HepG2 (cell line): ENCODE measurements around the gene LBR. TPM values are rescaled to one million over a fixed set of nuclear protein-coding genes. Genes with fewer than 3 reads are reported as not detected.

ENCODE experiments used
- ATAC-seq: fragments of 200-7000 bp; cut with Tn5 transposase; 3 replicates; pipeline ENCODE4 v1.9.1; 2020; ENCODE audit warnings: mild to moderate bottlenecking, moderate library complexity
- BruUV-seq: library from RNA; stranded (reverse); fragments of 400-500 nt; replicated peaks from 2 replicates; lab custom pipeline; 2021; lab: Mats Ljungman, UMichigan
- CTCF ChIA-PET: fragments of 300-600 bp; formaldehyde crosslinking; extraction: SDS; loops from one replicate; lab custom pipeline; 2021; ENCODE audit warnings: low total read pairs, inconsistent platforms, low intra/inter-chr PET ratio; lab: Yijun Ruan, JAX
- POLR2A ChIA-PET: fragments of 350-600 bp; sonication (Branson Sonifier 250); formaldehyde crosslinking; loops from one replicate; lab custom pipeline; 2020; ENCODE audit warnings: antibody characterized with exemption, inconsistent platforms; lab: Yijun Ruan, JAX
- DNase-seq: peaks from one replicate; pipeline ENCODE4 v3.0.0-alpha.2; 2015; ENCODE audit warnings: low spot score
- FAIRE-seq: peaks from 3 replicates; lab custom pipeline; 2011; peaks lifted over from hg19 to GRCh38; lab: Jason Lieb, UNC
- H2AFZ ChIP-seq: one replicate; pipeline ENCODE4 v1.6.1; 2011; ENCODE audit warnings: low read length, inconsistent platforms
- H3K27ac ChIP-seq: fragments of 300-600 bp; 3 replicates; pipeline ENCODE4 v1.8.0; 2011; ENCODE audit warnings: mixed run types, mild to moderate bottlenecking, mixed read lengths, low read length, inconsistent platforms; ENCODE audit not compliant: insufficient read depth; ENCODE audit errors: extremely low read length
- H3K27me3 ChIP-seq, 2 experiments: fragments of 200-600 bp in 1 of 2; 2 replicates in 1 of 2; 3 replicates in 1 of 2; pipeline versions ENCODE4 v1.6.0 to v1.8.0; 2011; ENCODE audit warnings: low read length in 2 of 2, mild to moderate bottlenecking in 2 of 2, moderate library complexity in 2 of 2, inconsistent platforms in 1 of 2; ENCODE audit not compliant: insufficient read depth in 2 of 2, control insufficient read depth in 1 of 2
- H3K36me3 ChIP-seq, 2 experiments: fragments of 200-600 bp in 1 of 2; replicated peaks in 1 of 2; 2 replicates in 1 of 2; 3 replicates in 1 of 2; pipeline versions ENCODE4 v1.5.1 to v1.8.0; 2011; ENCODE audit warnings: low read length in 2 of 2, inconsistent platforms in 1 of 2; ENCODE audit not compliant: insufficient read depth in 2 of 2, control insufficient read depth in 1 of 2
- H3K4me1 ChIP-seq: 2 replicates; pipeline ENCODE4 v1.5.1; 2012; ENCODE audit warnings: low read length, inconsistent platforms; ENCODE audit not compliant: insufficient read depth
- H3K4me2 ChIP-seq: 2 replicates; pipeline ENCODE4 v1.6.0; 2011; ENCODE audit warnings: low read depth, low read length, inconsistent platforms
- H3K4me3 ChIP-seq, 3 experiments: fragments of 200-600 bp in 1 of 3; sonication (generic), shearing (Covaris generic) in 1 of 3; replicated peaks in 1 of 3; 2 replicates each; pipeline ENCODE4 v1.5.1; 2011 to 2016; ENCODE audit warnings: low read length in 3 of 3, inconsistent platforms in 2 of 3, low read depth in 2 of 3, mild to moderate bottlenecking in 2 of 3, control low read depth in 1 of 3, mixed read lengths in 1 of 3; ENCODE audit not compliant: insufficient read depth in 1 of 3
- H3K79me2 ChIP-seq: one replicate; pipeline ENCODE4 v1.6.1; 2011; ENCODE audit warnings: low read length, inconsistent platforms; ENCODE audit not compliant: insufficient read depth
- H3K9ac ChIP-seq: 2 replicates; pipeline ENCODE4 v1.6.0; 2011; ENCODE audit warnings: mild to moderate bottlenecking, low read depth, low read length, inconsistent platforms; ENCODE audit not compliant: insufficient read depth
- H3K9me3 ChIP-seq: 2 replicates; pipeline ENCODE4 v1.5.1; 2012; ENCODE audit warnings: mild to moderate bottlenecking, low read length
- H4K20me1 ChIP-seq: 2 replicates; pipeline ENCODE4 v1.6.0; 2011; ENCODE audit warnings: inconsistent platforms, mild to moderate bottlenecking, low read length, moderate library complexity; ENCODE audit not compliant: insufficient read depth
- ZNF446 ChIP-seq: sonication (generic); formaldehyde crosslinking; IDR thresholded peaks from 2 replicates; pipeline ENCODE4 v1.5.0; 2020; ENCODE audit warnings: mild to moderate bottlenecking, missing genetic modification reagents
- ZNF577 ChIP-seq: sonication (generic); formaldehyde crosslinking; IDR thresholded peaks from 2 replicates; pipeline ENCODE4 v1.4.0; 2020; ENCODE audit warnings: mild to moderate bottlenecking, low read depth, missing genetic modification reagents, borderline replicate concordance
- WGBS: methylation state at CpG from one replicate; pipeline ENCODE4 v1.1.6; 2017; ENCODE audit warnings: low lambda C conversion rate; 5-methylcytosine and 5-hydroxymethylcytosine counted together
- in situ Hi-C: cut with HindIII; loops from 2 replicates; pipeline ENCODE4 v1.10.0; 2017; ENCODE audit warnings: low pct_unique_long_range_greater_than_20kb; ENCODE audit not compliant: extremely low pct_ligation_motif_present
- intact Hi-C: fragments of 100-400 bp; cut with micrococcal nuclease; formaldehyde crosslinking; loops from one replicate; pipeline ENCODE4 v1.10.0; 2022; ENCODE audit not compliant: unreplicated experiment
- polyA plus RNA-seq, 8 experiments: library from polyadenylated mRNA; depleted of rRNA in 3 of 8; stranded (reverse) in 7 of 8; unstranded in 1 of 8; fragments of >200 nt; fragmentation: Illumina TruSeq in 4 of 8; extraction: Trizol in 4 of 8; gene quantifications; 2 replicates each; pipeline versions ENCODE4 v1.2.1 to v1.2.3, GENCODE V29; 2011 to 2016; ENCODE audit warnings: low read depth in 4 of 8, missing spikeins in 1 of 8, mixed read lengths in 1 of 8; ENCODE audit not compliant: insufficient read depth in 1 of 8
- total RNA-seq, 5 experiments: library from RNA; depleted of rRNA; stranded (reverse); fragments of >200 nt; fragmentation: Illumina TruSeq; extraction: Trizol; gene quantifications; 2 replicates each; pipeline ENCODE4 v1.2.3, GENCODE V29; 2016; ENCODE audit warnings: low read depth in 1 of 5
- TF ChIP-seq, protein P1 (sequence below): sonication (generic); formaldehyde crosslinking; IDR thresholded peaks from 2 replicates; pipeline ENCODE4 v1.4.0; 2020; ENCODE audit warnings: missing genetic modification reagents

LBR gene
- total and polyA plus RNA-seq, 2 of the 13 experiments (the other 11 are each of a cell fraction or from before 2014, with no cell fraction given), result 38.9 to 76.7 TPM

DNA sequence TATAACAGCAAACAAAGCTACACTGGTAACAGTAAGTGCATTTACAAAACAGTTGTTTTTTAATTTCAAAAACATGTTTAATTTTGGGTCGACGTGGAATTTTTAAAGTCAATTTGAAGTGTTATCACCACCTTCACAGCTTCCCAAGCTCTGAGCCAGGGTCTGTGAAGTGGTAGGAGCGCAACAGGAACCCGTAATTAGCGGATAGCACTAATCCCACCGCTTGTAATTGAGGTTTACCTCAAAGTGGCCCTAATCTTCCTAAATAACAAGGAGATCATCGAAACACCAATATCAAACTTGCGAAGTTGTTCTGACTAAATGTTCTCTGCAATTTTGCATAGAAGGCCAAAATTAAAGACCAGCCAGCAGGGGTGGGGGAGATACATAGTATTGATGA lies 18.8 kb downstream of the LBR start:
- in situ Hi-C loops (no loop called here), intact Hi-C loops (no loop called here)
- H3K27me3 ChIP-seq, result no peaks in the 10 kb centered on the region
- TF ChIP-seq, protein P1, sequence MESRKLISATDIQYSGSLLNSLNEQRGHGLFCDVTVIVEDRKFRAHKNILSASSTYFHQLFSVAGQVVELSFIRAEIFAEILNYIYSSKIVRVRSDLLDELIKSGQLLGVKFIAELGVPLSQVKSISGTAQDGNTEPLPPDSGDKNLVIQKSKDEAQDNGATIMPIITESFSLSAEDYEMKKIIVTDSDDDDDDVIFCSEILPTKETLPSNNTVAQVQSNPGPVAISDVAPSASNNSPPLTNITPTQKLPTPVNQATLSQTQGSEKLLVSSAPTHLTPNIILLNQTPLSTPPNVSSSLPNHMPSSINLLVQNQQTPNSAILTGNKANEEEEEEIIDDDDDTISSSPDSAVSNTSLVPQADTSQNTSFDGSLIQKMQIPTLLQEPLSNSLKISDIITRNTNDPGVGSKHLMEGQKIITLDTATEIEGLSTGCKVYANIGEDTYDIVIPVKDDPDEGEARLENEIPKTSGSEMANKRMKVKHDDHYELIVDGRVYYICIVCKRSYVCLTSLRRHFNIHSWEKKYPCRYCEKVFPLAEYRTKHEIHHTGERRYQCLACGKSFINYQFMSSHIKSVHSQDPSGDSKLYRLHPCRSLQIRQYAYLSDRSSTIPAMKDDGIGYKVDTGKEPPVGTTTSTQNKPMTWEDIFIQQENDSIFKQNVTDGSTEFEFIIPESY (CRISPR knock-in tag), result 0 out of 2 replicates have a peak, but pooled peaks have one; percentile 47
- no peak for TF ChIP-seq ZNF577 (CRISPR knock-in tag)
- H3K4me2 ChIP-seq, result no peak overlapping the region
- BruUV-seq, result no TSS peak
- no peaks in the 10 kb centered on the region for H3K9me3 ChIP-seq
- no peak overlapping the region for H2AFZ ChIP-seq
- DNase-seq (no peak), ATAC-seq (no peak), FAIRE-seq (no peak)
- H3K4me3 ChIP-seq, result no peak overlapping the region
- H4K20me1 ChIP-seq, result no peaks in the 10 kb centered on the region
- WGBS, result 82% methylated on average over 8 of the region's 8 CpGs
- H3K9ac ChIP-seq, result no peak overlapping the region
- ChIA-PET POLR2A (no interaction called here), CTCF (no interaction called here)
- H3K27ac ChIP-seq, result no peak overlapping the region
- H3K4me1 ChIP-seq, result peaks cover 49% of the 10 kb centered on the region
- peaks cover 6% of the 10 kb centered on the region for H3K79me2 ChIP-seq
- peaks cover 19 to 52% of the 10 kb centered on the region in 2 experiments for H3K36me3 ChIP-seq

DNA sequence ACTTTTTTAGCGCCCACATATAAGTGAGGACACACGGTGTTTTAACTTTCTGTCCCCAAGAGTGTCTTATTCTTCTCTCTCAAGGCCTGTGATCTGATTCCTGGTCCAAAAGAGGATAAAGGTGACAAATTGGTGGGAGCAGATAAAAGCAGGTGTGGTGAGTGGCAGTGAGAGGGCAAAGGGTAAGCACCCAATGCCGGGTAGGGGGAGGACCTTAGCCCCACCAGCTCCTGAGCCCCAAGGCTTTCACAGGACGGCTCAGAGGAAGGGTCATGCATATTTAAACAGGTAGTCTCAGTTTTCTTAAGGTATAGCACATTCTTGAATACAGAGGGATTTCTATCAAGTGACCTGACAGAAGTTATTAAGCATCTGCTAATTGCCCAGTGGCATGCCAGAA lies 19.6 kb downstream of the LBR start:
- intact Hi-C loops, result no loop called here
- DNase-seq, result no peak
- BruUV-seq, result no TSS peak

More for the DNA sequence above, 19.6 kb downstream of the LBR start:
- Histone ChIP-seq H3K9me3 (no peaks in the 10 kb centered on the region), H3K4me1 (peaks cover 41% of the 10 kb centered on the region), H3K27me3 (no peaks in the 10 kb centered on the region), H3K27ac (no peak overlapping the region), H3K9ac (no peak overlapping the region), H3K4me2 (no peak overlapping the region), H3K79me2 (peaks cover 6% of the 10 kb centered on the region), H4K20me1 (no peaks in the 10 kb centered on the region), H3K4me3 (no peak overlapping the region), H3K36me3 (peaks cover 17 to 54% of the 10 kb centered on the region in 2 experiments), H2AFZ (no peak overlapping the region)
- ChIA-PET CTCF (no interaction called here), POLR2A (no interaction called here)
- WGBS, result 66% methylated on average over 4 of the region's 4 CpGs
- in situ Hi-C loops, result no loop called here
- ATAC-seq (no peak), FAIRE-seq (no peak)
- no peak for TF ChIP-seq ZNF446 (CRISPR knock-in tag)
